Hematopoietic multipotent progenitor cell (in vitro differentiated cells): Measurements from ENCODE around the gene CTNNA3. TPM values are rescaled to one million over a fixed set of nuclear protein-coding genes. Genes with fewer than 3 reads are reported as not detected.
"Not testable (repeated sequence)": the region's sequence is repeated elsewhere in the genome, so short reads cannot be mapped to it uniquely, and the experiment has no call there.

Source experiments
- DNase-seq, 3 donors: peaks; one replicate each; pipeline ENCODE4 v3.0.0-alpha.2; 2011 to 2015; ENCODE audit warnings: low read depth in 2 of 3, low spot score in 2 of 3
- total RNA-seq: library from RNA; depleted of rRNA; stranded (reverse); fragments of >200 nt; gene quantifications from one replicate; pipeline ENCODE4 v1.2.3, GENCODE V29; 2012

CTNNA3 gene
- total RNA-seq = under 0.01 TPM

DNA sequence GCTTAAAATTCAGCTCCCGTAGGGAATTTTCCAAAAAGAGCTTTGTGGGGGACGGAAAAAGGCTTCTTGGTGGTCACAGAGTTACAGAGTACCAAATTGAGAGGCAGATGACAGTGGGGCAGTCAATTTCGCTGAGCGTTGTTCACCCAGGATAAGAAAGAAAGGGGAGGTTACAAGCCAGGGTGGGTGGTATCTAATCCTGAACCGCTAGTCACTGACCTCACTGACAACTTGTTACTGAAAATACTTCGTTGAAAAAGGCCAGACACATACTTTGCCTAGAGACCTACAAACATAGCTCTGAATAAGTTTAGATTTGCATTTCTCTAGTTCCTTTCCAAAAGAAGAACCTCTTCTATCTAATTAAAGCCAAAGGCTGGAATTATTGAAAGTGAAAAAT is at the start of gene CTNNA3:
TSS of gene CTNNA3 (minus strand) at position 167 of the 400 bp plus-strand sequence.
- DNase-seq = no peak

GRCh38 chr10:67735430-67735829 is 39.4 kb upstream of the CTNNA3 start:
- no peak for DNase-seq

GRCh38 chr10:67733511-67733910 is 37.5 kb upstream of the CTNNA3 start:
- no peak for DNase-seq

GRCh38 chr10:67725567-67725966 is 29.6 kb upstream of the CTNNA3 start:
- DNase-seq = no peak

- DNase-seq = no peak
Measured at GRCh38 chr10:67723601-67724000, 27.6 kb upstream of the CTNNA3 start.

- DNase-seq = no peak
Measured at GRCh38 chr10:67722113-67722512, 26.1 kb upstream of the CTNNA3 start.

- DNase-seq = not testable (repeated sequence)
Measured at GRCh38 chr10:67716455-67716854, 20.5 kb upstream of the CTNNA3 start.

GRCh38 chr10:67705921-67706320 is 9.9 kb upstream of the CTNNA3 start:
- no peak for DNase-seq

DNA sequence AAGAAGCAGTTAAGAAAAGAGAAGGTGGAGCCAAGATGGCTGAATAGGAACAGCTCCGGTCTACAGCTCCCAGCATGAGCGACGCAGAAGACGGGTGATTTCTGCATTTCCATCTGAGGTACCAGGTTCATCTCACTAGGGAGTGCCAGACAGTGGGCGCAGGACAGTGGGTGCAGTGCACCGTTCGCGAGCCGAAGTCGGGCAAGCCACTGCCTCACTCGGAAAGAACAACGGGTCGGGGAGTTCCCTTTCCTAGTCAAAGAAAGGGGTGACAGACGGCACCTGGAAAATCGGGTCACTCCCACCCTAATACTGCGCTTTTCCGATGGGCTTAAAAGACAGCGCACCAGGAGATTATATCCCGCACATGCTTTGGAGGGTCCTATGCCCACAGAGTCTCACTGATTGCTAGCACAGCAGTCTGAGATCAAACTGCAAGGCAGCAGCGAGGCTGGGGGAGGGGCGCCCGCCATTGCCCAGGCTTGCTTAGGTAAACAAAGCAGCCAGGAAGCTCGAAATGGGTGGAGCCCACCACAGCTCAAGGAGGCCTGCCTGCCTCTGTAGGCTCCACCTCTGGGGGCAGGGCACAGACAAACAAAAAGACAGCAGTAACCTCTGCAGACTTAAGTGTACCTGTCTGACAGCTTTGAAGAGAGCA is 3.7 kb upstream of the CTNNA3 start:
- not testable (repeated sequence) for DNase-seq

DNA sequence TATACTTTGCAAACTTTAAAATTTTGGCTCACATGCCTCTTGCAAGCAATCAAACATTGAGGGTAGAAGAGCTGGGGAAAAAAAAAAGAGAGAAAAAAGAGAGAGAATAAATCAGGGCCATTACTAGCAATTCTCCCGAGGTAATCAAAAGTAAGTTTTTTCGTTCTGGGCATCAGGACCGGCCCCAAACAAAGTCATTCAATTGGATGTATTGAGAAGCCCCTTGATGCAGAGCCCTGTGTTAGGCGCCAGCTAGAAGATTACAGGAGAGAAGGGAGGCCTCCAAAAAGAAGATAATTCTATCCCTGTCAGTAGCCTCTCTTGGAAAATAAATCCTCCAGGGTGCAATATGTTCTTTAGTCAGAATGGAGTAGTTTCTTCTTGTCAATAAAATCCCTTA is 2.2 kb upstream of the CTNNA3 start:
- no peak for DNase-seq

- peak; percentile 13 to 68 (median 41) for DNase-seq
Measured at GRCh38 chr10:67697724-67698131, 1.7 kb upstream of the CTNNA3 start.

GRCh38 chr10:67696679-67697078 is 684 bp upstream of the CTNNA3 start:
- DNase-seq = no peak

DNA sequence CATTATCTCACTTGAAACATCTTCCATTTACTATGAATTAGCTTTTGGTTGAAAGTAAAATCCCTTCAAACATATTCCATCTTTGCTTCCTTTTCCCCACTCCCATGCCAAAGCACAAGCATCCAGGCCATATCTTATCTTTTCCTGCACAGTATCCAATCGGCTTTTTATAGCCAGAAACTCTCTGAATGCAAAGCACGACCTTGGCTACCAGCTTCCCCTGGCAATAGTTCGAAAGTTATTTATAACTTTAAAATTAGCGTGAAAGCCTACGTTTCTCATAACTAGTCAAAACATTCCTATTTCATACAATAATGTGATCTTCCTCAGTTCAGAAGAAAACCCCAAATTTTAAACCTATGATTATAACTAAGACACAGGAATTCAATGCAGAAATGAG is 440 bp downstream of the CTNNA3 start:
- DNase-seq = no peak

GRCh38 chr10:67691861-67692260 is 4.1 kb downstream of the CTNNA3 start:
- not testable (repeated sequence) for DNase-seq

- DNase-seq = not testable (repeated sequence)
Measured at GRCh38 chr10:67690540-67690939, 5.5 kb downstream of the CTNNA3 start.

DNA sequence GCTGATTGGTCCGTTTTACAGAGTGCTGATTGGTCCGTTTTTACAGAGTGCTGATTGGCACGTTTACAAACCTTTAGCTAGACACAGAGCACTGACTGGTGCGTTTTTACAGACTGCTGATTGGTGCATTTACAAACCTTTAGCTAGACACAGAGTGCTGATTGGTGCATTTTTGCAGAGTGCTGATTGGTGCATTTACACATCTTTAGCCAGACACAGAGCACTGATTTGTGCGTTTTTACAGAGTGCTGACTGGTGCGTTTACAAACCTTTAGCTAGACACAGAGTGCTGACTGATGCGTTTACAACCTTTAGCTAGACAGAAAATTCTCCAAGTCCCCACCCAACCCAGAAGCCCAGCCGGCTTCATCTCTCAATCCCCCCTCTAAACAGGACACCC is 11.9 kb downstream of the CTNNA3 start:
- DNase-seq = not testable (repeated sequence)

GRCh38 chr10:67678335-67678974 is 17.5 kb downstream of the CTNNA3 start:
- DNase-seq = no peak

DNA sequence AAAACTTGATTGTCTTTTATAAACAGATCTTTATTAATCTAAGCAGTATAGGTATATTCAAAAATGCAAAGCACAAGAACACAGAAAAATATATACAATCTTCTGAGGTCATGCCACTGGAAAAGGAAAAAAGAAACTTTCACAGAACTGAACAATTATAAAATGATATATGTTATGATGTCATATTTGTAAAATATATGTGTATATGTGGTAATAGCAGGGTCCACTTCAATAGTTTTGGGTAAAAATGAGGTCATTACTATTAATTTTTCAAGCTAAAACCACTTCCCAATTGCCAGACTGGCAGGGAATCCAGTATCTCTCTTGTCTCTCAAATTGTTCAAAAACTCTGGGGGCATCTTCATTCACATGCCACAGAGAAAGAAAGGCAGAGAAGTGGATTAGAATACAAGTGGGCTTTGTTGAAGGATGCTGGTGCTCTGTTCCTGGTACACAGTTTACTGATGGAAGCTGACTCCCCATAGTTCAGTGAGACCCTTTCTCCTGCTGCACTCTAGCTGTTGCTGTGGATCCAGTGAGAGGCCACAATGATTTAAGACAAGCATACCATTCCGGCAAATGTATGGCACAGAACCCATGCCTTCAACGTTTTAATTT is 19.7 kb downstream of the CTNNA3 start:
- DNase-seq = no peak

DNA sequence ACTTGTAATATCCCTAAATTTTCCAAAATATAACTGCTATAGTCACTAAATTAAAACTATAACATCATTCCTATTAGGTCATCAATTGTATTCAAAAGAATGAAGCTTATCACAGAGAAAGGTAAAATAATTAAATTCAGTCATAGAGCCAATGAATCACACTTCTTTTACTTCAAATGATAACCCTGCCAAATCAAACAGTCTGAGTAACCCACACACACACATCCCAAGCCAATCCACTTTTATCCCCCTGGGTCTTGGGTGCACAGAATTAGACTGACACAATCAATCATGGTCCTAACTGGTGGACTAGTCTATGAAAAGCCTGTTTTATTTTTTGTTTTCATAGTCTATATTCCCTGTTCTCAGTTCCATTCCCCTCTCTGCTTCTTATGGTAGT is 25.6 kb downstream of the CTNNA3 start:
- no peak for DNase-seq

DNA sequence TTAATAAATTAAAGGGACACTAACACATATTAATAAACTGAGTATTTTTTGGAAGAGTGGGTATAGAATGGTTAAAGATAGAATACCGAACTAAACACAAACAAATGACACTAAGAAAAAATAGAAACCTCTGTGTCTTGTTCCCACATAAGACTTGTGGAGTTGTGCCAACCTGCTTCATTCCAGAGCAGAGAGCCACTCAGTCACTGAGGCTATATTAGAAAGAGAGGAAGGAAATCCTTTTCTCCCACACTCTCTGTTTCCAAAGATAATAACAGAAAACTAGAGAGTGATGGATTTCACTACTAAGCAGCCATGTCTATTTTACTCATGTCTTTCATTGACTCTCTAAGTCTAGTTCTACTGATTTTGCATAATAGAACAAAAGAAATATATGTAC is 26.0 kb downstream of the CTNNA3 start:
- no peak for DNase-seq

GRCh38 chr10:67668448-67668847 is 27.5 kb downstream of the CTNNA3 start:
- no peak for DNase-seq

DNA sequence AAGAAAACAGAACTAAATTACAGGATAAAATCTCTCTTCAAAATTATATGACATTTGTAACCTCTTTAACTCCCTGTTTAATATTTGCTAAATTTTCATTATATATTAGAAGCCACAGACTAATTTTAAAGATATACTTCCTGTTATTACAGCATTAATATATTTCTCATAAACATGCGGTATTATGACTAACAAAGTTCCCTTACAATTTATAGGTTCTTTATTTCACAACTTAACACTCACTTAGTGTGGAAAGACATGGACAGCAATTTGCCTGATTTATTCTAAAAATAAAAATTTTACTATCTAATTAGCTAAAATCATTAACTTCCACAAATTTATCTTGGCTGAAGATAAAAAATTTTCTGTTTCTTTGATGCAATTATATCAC is 29.0 kb downstream of the CTNNA3 start:
- DNase-seq = no peak
